GM19043 (cell line): ENCODE data around the gene ERI3.

Experiments
- ATAC-seq: cut with Tn5 transposase; IDR thresholded peaks from one replicate; pipeline ENCODE4 v1.9.1; 2021; ENCODE audit warnings: low read depth; ENCODE audit not compliant: unreplicated experiment

ERI3 gene

GRCh38 chr1:44318097-44319088, 36.7 kb downstream of the ERI3 start:
- no peak for ATAC-seq

- ATAC-seq: no peak
Measured at GRCh38 chr1:44316231-44316759, 38.8 kb downstream of the ERI3 start.

GRCh38 chr1:44315521-44315920, 39.5 kb downstream of the ERI3 start:
- ATAC-seq: no peak

- no peak for ATAC-seq
Measured at GRCh38 chr1:44314452-44314851, 40.6 kb downstream of the ERI3 start.

GRCh38 chr1:44313265-44313918, 41.7 kb downstream of the ERI3 start:
- no peak for ATAC-seq

- ATAC-seq: no peak
Measured at GRCh38 chr1:44312399-44313196, 42.5 kb downstream of the ERI3 start.

- ATAC-seq: no peak
Measured at GRCh38 chr1:44310006-44310405, 45.1 kb downstream of the ERI3 start.

GRCh38 chr1:44305962-44306422, 49.1 kb downstream of the ERI3 start:
- ATAC-seq: no peak

GRCh38 chr1:44303532-44303931, 51.5 kb downstream of the ERI3 start:
- no peak for ATAC-seq

- ATAC-seq: no peak
Measured at GRCh38 chr1:44302541-44302940, 52.5 kb downstream of the ERI3 start.

- ATAC-seq: no peak
Measured at GRCh38 chr1:44301442-44301841, 53.6 kb downstream of the ERI3 start.

- no peak for ATAC-seq
Measured at GRCh38 chr1:44300852-44301251, 54.2 kb downstream of the ERI3 start.

GRCh38 chr1:44297695-44298400, 57.2 kb downstream of the ERI3 start:
- ATAC-seq: no peak

- no peak for ATAC-seq
Measured at GRCh38 chr1:44296806-44297205, 58.3 kb downstream of the ERI3 start.

GRCh38 chr1:44296086-44296485, 59.0 kb downstream of the ERI3 start:
- ATAC-seq: no peak

- ATAC-seq: no peak
Measured at GRCh38 chr1:44294588-44295007, 60.5 kb downstream of the ERI3 start.

GRCh38 chr1:44293761-44294315, 61.2 kb downstream of the ERI3 start:
- ATAC-seq: no peak

GRCh38 chr1:44292651-44293050, 62.4 kb downstream of the ERI3 start:
- ATAC-seq: no peak

GRCh38 chr1:44290250-44291094, 64.6 kb downstream of the ERI3 start:
- ATAC-seq: no peak
